Stimulated activated CD4-positive, alpha-beta T cell treated with anti-CD3 and anti-CD28 coated beads, Interleukin-4, amount 100 ng/mL, for 48 hours (primary cell): ENCODE measurements around the gene DISC1.

ENCODE experiments used
- DNase-seq, 2 donors: peaks; one replicate each; pipeline ENCODE4 v3.0.0-alpha.2; 2020; ENCODE audit warnings: low read depth in 2 of 2

Gene DISC1

GRCh38 chr1:231810415-231810814 is 183.8 kb downstream of the DISC1 start:
- DNase-seq: no peak

- DNase-seq: no peak
Measured at GRCh38 chr1:231814021-231814420, 187.4 kb downstream of the DISC1 start.

GRCh38 chr1:231814521-231814920 is 187.9 kb downstream of the DISC1 start:
- no peak for DNase-seq

GRCh38 chr1:231817801-231818200 is 191.2 kb downstream of the DISC1 start:
- DNase-seq: no peak

GRCh38 chr1:231818337-231818736 is 191.7 kb downstream of the DISC1 start:
- no peak for DNase-seq

GRCh38 chr1:231821281-231821680 is 194.7 kb downstream of the DISC1 start:
- no peak for DNase-seq

GRCh38 chr1:231822041-231822440 is 195.5 kb downstream of the DISC1 start:
- no peak for DNase-seq

- no peak for DNase-seq
Measured at GRCh38 chr1:231826566-231826965, 200.0 kb downstream of the DISC1 start.

GRCh38 chr1:231827337-231828105 is 200.9 kb downstream of the DISC1 start:
- no peak for DNase-seq

GRCh38 chr1:231828182-231828920 is 201.8 kb downstream of the DISC1 start:
- DNase-seq: no peak

- DNase-seq: no peak
Measured at GRCh38 chr1:231829332-231829731, 202.7 kb downstream of the DISC1 start.

- DNase-seq: no peak
Measured at GRCh38 chr1:231836227-231836893, 209.8 kb downstream of the DISC1 start.

GRCh38 chr1:231838521-231838920 is 211.9 kb downstream of the DISC1 start:
- no peak for DNase-seq

GRCh38 chr1:231839999-231840398 is 213.4 kb downstream of the DISC1 start:
- DNase-seq: no peak

GRCh38 chr1:231841616-231842344 is 215.2 kb downstream of the DISC1 start:
- no peak for DNase-seq

GRCh38 chr1:231842441-231842840 is 215.9 kb downstream of the DISC1 start:
- DNase-seq: no peak

- no peak for DNase-seq
Measured at GRCh38 chr1:231844986-231845502, 218.5 kb downstream of the DISC1 start.

GRCh38 chr1:231847612-231848397 is 221.2 kb downstream of the DISC1 start:
- no peak for DNase-seq

- no peak for DNase-seq
Measured at GRCh38 chr1:231849981-231850380, 223.4 kb downstream of the DISC1 start.

- DNase-seq: no peak
Measured at GRCh38 chr1:231850786-231851185, 224.2 kb downstream of the DISC1 start.
